Hepatocyte (in vitro differentiated cells): ENCODE measurements around the gene OR10A3. TPM values are rescaled to one million over a fixed set of nuclear protein-coding genes. Genes with fewer than 3 reads are reported as not detected.

Experiments
- DNase-seq: peaks from one replicate; pipeline ENCODE4 v3.0.0-alpha.2; 2016; ENCODE audit warnings: low spot score
- H2AFZ ChIP-seq: fragments of 200-600 bp; sonication (generic); 2 replicates; pipeline ENCODE4 v1.6.0; 2016; ENCODE audit warnings: antibody characterized with exemption, mild to moderate bottlenecking
- H3K27ac ChIP-seq: fragments of 200-600 bp; sonication (generic); 2 replicates; pipeline ENCODE4 v1.5.1; 2016; ENCODE audit warnings: mild to moderate bottlenecking
- H3K27me3 ChIP-seq: fragments of 200-600 bp; sonication (generic); 2 replicates; pipeline ENCODE4 v1.6.1; 2016
- H3K36me3 ChIP-seq: fragments of 200-600 bp; sonication (generic); replicated peaks from 2 replicates; pipeline ENCODE4 v1.5.1; 2016; ENCODE audit warnings: low read depth; ENCODE audit not compliant: insufficient read depth
- H3K4me1 ChIP-seq: fragments of 200-600 bp; sonication (generic); 2 replicates; pipeline ENCODE4 v1.5.1; 2016; ENCODE audit warnings: mild to moderate bottlenecking, moderate library complexity; ENCODE audit not compliant: insufficient read depth
- H3K4me2 ChIP-seq: fragments of 200-600 bp; sonication (generic); 2 replicates; pipeline ENCODE4 v1.6.0; 2016
- H3K4me3 ChIP-seq: fragments of 200-600 bp; sonication (generic); 2 replicates; pipeline ENCODE4 v1.5.1; 2016; ENCODE audit warnings: mild to moderate bottlenecking
- H3K79me2 ChIP-seq: fragments of 200-600 bp; sonication (generic); 2 replicates; pipeline ENCODE4 v1.6.0; 2017; ENCODE audit warnings: mild to moderate bottlenecking
- H3K9me2 ChIP-seq: fragments of 200-600 bp; sonication (generic); replicated peaks from 2 replicates; pipeline ENCODE4 v1.6.0; 2017; ENCODE audit warnings: mild to moderate bottlenecking; ENCODE audit not compliant: insufficient read depth
- H3K9me3 ChIP-seq: fragments of 200-600 bp; sonication (generic); 2 replicates; pipeline ENCODE4 v1.5.1; 2016; ENCODE audit warnings: low read depth, mild to moderate bottlenecking
- H4K20me1 ChIP-seq: fragments of 200-600 bp; sonication (generic); 2 replicates; pipeline ENCODE4 v1.6.0; 2016; ENCODE audit warnings: mild to moderate bottlenecking; ENCODE audit not compliant: insufficient read depth, poor library complexity, severe bottlenecking
- EZH2 ChIP-seq: fragments of 200-600 bp; sonication (generic); IDR thresholded peaks from 2 replicates; pipeline ENCODE4 v1.6.1; 2016; ENCODE audit warnings: antibody characterized with exemption, mild to moderate bottlenecking, borderline replicate concordance
- EZH2phosphoT487 ChIP-seq: fragments of 200-600 bp; sonication (generic); IDR thresholded peaks from one replicate; pipeline ENCODE4 v1.6.1; 2018; ENCODE audit warnings: antibody characterized with exemption, mild to moderate bottlenecking, low read depth, moderate library complexity; ENCODE audit not compliant: unreplicated experiment, severe bottlenecking
- WGBS: methylation state at CpG from one replicate; pipeline ENCODE4 v1.1.6; 2016; ENCODE audit warnings: low lambda C conversion rate; ENCODE audit errors: missing lambda C conversion rate; 5-methylcytosine and 5-hydroxymethylcytosine counted together
- polyA plus RNA-seq: library from polyadenylated mRNA; unstranded; fragments of >200 nt; fragmentation: Nextera tagmentation; extraction: Ambion mirVana; gene quantifications from 2 replicates; pipeline ENCODE4 v1.2.1, GENCODE V29; 2016
- total RNA-seq: library from RNA; depleted of rRNA; stranded (reverse); fragments of >200 nt; gene quantifications from 2 replicates; pipeline ENCODE4 v1.2.3, GENCODE V29; 2014
- TF ChIP-seq, protein P1 (sequence below): fragments of 200-600 bp; sonication (generic); IDR thresholded peaks from 2 replicates; pipeline ENCODE4 v1.5.1; 2016; ENCODE audit warnings: antibody characterized with exemption, mild to moderate bottlenecking; ENCODE audit not compliant: poor library complexity

OR10A3 gene
- total and polyA plus RNA-seq, 2 experiments from 2014 or later, result not detected

DNA sequence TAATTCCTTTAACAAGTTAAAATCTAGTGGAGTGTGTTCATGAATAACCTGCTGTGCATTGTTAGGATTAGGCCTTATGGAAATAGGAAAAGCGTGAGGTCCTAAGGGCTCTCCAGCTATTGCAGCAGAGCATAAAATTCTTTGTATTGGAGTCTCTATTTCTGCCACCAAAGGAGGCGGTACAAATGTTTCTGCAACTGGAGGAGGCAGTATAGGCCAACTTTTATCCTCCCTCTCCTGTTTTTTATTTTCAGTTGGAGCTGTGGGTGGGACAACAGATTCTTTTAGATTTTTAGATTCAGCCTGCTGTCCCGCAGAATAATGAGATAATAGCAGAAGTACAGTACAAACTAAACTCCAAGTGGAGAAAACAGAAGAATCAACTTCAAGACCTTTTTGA is 36.6 kb downstream of the OR10A3 start:
- no peak for DNase-seq
- Histone ChIP-seq H3K4me2 (peak overlapping the region; percentile 50), H3K27me3 (no peaks in the 10 kb centered on the region), H3K9me3 (no peaks in the 10 kb centered on the region), H3K9me2 (no peaks in the 10 kb centered on the region), H3K79me2 (no peaks in the 10 kb centered on the region), H3K36me3 (no peaks in the 10 kb centered on the region), H3K4me3 (no peak overlapping the region), H3K27ac (peak overlapping the region; percentile 69), H3K4me1 (peaks cover 29% of the 10 kb centered on the region), H2AFZ (no peak overlapping the region), H4K20me1 (no peaks in the 10 kb centered on the region)
- 77% methylated on average over 3 of the region's 3 CpGs for WGBS
- no peak for TF ChIP-seq EZH2phosphoT487
- TF ChIP-seq EZH2, result no peak
- TF ChIP-seq, protein P1, sequence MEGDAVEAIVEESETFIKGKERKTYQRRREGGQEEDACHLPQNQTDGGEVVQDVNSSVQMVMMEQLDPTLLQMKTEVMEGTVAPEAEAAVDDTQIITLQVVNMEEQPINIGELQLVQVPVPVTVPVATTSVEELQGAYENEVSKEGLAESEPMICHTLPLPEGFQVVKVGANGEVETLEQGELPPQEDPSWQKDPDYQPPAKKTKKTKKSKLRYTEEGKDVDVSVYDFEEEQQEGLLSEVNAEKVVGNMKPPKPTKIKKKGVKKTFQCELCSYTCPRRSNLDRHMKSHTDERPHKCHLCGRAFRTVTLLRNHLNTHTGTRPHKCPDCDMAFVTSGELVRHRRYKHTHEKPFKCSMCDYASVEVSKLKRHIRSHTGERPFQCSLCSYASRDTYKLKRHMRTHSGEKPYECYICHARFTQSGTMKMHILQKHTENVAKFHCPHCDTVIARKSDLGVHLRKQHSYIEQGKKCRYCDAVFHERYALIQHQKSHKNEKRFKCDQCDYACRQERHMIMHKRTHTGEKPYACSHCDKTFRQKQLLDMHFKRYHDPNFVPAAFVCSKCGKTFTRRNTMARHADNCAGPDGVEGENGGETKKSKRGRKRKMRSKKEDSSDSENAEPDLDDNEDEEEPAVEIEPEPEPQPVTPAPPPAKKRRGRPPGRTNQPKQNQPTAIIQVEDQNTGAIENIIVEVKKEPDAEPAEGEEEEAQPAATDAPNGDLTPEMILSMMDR, result peak; percentile 13

- no peak for DNase-seq
- H3K4me3 ChIP-seq, result no peak overlapping the region
- TF ChIP-seq EZH2phosphoT487, result no peak
- 37% methylated on average over 2 of the region's 2 CpGs for WGBS
- peaks cover 29% of the 10 kb centered on the region for H3K4me1 ChIP-seq
- no peaks in the 10 kb centered on the region for H3K9me3 ChIP-seq
- no peak overlapping the region for H3K4me2 ChIP-seq
- no peak overlapping the region for H2AFZ ChIP-seq
- no peaks in the 10 kb centered on the region for H3K36me3 ChIP-seq
- no peaks in the 10 kb centered on the region for H3K79me2 ChIP-seq
- no peaks in the 10 kb centered on the region for H3K9me2 ChIP-seq
- H3K27ac ChIP-seq, result peak overlapping the region; percentile 27
- no peaks in the 10 kb centered on the region for H3K27me3 ChIP-seq
- no peaks in the 10 kb centered on the region for H4K20me1 ChIP-seq
These were observed 37.6 kb downstream of the OR10A3 start for GRCh38 chr11:7903940-7904339.

- H3K9me3 ChIP-seq, result no peaks in the 10 kb centered on the region
- peak; percentile 37 for DNase-seq
- no peaks in the 10 kb centered on the region for H3K79me2 ChIP-seq
- no peaks in the 10 kb centered on the region for H4K20me1 ChIP-seq
- H3K27ac ChIP-seq, result peak overlapping the region; percentile 2
- WGBS, result 38% methylated on average over 3 of the region's 3 CpGs
- H3K4me2 ChIP-seq, result no peak overlapping the region
- no peak overlapping the region for H3K4me3 ChIP-seq
- no peaks in the 10 kb centered on the region for H3K9me2 ChIP-seq
- no peak overlapping the region for H2AFZ ChIP-seq
- H3K36me3 ChIP-seq, result no peaks in the 10 kb centered on the region
- no peak for TF ChIP-seq EZH2
- no peak for TF ChIP-seq EZH2phosphoT487
- TF ChIP-seq, protein P1, result no peak
- peaks cover 24% of the 10 kb centered on the region for H3K4me1 ChIP-seq
- H3K27me3 ChIP-seq, result no peaks in the 10 kb centered on the region
These were observed 40.1 kb downstream of the OR10A3 start for GRCh38 chr11:7901319-7901854.

DNA sequence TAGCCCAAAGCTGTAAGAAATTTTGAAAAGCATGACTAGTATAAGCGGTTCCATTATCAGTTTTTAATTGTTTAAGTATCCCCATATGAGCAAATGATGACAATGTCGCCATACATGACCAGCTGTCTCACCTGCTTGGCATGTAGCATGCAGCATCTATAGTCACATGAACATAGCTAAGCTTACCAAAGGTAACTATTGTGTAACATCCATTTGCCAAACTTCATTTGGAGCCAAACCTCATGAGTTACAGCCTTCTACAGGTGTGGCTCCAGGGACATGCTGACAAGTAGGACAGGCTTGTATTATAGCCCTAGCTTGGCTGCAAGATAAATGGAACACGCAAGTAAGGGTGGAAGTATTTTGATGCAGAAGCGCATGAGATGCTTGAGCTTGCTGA is 40.8 kb downstream of the OR10A3 start:
- Histone ChIP-seq H4K20me1 (no peaks in the 10 kb centered on the region), H3K27me3 (no peaks in the 10 kb centered on the region), H3K27ac (peak overlapping the region; percentile 2), H2AFZ (no peak overlapping the region), H3K4me3 (no peak overlapping the region), H3K9me3 (no peaks in the 10 kb centered on the region), H3K79me2 (no peaks in the 10 kb centered on the region), H3K9me2 (no peaks in the 10 kb centered on the region), H3K4me1 (peaks cover 19% of the 10 kb centered on the region), H3K36me3 (no peaks in the 10 kb centered on the region), H3K4me2 (no peak overlapping the region)
- no peak for TF ChIP-seq EZH2phosphoT487
- TF ChIP-seq, protein P1, result no peak
- no peak for TF ChIP-seq EZH2
- 88% methylated on average over 4 of the region's 4 CpGs for WGBS
- DNase-seq, result no peak
